Heart right ventricle (tissue), 16 donors: Measurements from ENCODE around the gene PEX14. TPM values are rescaled to one million over a fixed set of nuclear protein-coding genes. Genes with fewer than 3 reads are reported as not detected.
A peak's percentile ranks its signal among the peaks of the same experiment; 100 is the strongest.

Source experiments
- ATAC-seq, 8 donors: fragments of 200-7000 bp; cut with Tn5 transposase; one replicate each; pipeline ENCODE4 v1.9.1; 2020; ENCODE audit warnings: mild to moderate bottlenecking in 8 of 8, moderate library complexity in 8 of 8, moderate number of reproducible peaks in 1 of 8
- DNase-seq, 2 donors: peaks; one replicate each; pipeline ENCODE4 v3.0.0-alpha.2; 2020
- H3K27ac ChIP-seq, 10 donors: fragments of 200-600 bp; sonication (generic) in 2 of 10; one replicate each; pipeline versions ENCODE4 v1.5.0 to v1.8.0; 2020 to 2022; ENCODE audit warnings: mild to moderate bottlenecking in 3 of 10
- H3K27me3 ChIP-seq, 7 donors: fragments of 200-600 bp; one replicate each; pipeline ENCODE4 v1.8.0; 2021 to 2022; ENCODE audit warnings: mild to moderate bottlenecking in 2 of 7
- H3K36me3 ChIP-seq, 9 donors: fragments of 200-600 bp; sonication (generic) in 1 of 9; one replicate each; pipeline versions ENCODE4 v1.5.0 to v1.8.0; 2020 to 2022; ENCODE audit warnings: mild to moderate bottlenecking in 2 of 9
- H3K4me1 ChIP-seq, 9 donors: fragments of 200-600 bp; sonication (generic) in 1 of 9; one replicate each; pipeline versions ENCODE4 v1.5.0 to v1.8.0; 2020 to 2022; ENCODE audit warnings: mild to moderate bottlenecking in 4 of 9
- H3K4me3 ChIP-seq, 10 donors: fragments of 200-600 bp; sonication (generic) in 2 of 10; one replicate each; pipeline versions ENCODE4 v1.5.0 to v1.8.0; 2020 to 2022; ENCODE audit warnings: mild to moderate bottlenecking in 7 of 10, moderate library complexity in 2 of 10
- H3K9me3 ChIP-seq, 11 donors: fragments of 200-600 bp in 10 of 11; sonication (generic) in 2 of 11; one replicate each; pipeline versions ENCODE4 v1.5.0 to v1.8.0; 2013 to 2022; ENCODE audit warnings: mild to moderate bottlenecking in 2 of 11, control low read depth in 1 of 11, moderate library complexity in 1 of 11
- CTCF ChIP-seq, 9 donors: fragments of 200-600 bp; sonication (generic) in 2 of 9; IDR thresholded peaks; one replicate each; pipeline versions ENCODE4 v1.5.0 to v1.8.0; 2021 to 2022; ENCODE audit warnings: antibody characterized with exemption in 9 of 9, mild to moderate bottlenecking in 5 of 9, moderate library complexity in 1 of 9
- WGBS, 2 donors: extraction: QIAGEN DNeasy Blood & Tissue Kit; methylation state at CpG; one replicate each; pipeline ENCODE4 v1.1.7; 2013; ENCODE audit warnings: inconsistent platforms in 1 of 2; 5-methylcytosine and 5-hydroxymethylcytosine counted together
- intact Hi-C, 10 donors: fragments of 100-400 bp; cut with DNase I; formaldehyde crosslinking; loops; one replicate each; pipeline versions ENCODE4 v1.11.1 to v1.14.2; 2022
- polyA plus RNA-seq, 2 donors: library from polyadenylated mRNA; stranded (reverse); fragments of 200-250 nt; gene quantifications; one replicate each; pipeline ENCODE4 v1.2.3, GENCODE V29; 2013
- total RNA-seq, 10 donors: library from RNA; stranded (reverse); fragmentation: NEBNext Ultra II Directional in 3 of 10; extraction: Animal tissue kit (Norgen Biotek cat#: 25700) in 3 of 10; gene quantifications; one replicate each; pipeline versions ENCODE4 v1.2.1 to v1.2.4, GENCODE V29; 2021 to 2023
- donor health status: Arrhythmogenic right ventricular cardiomyopathy.
- donor health status: ischemic (EF 13 %, LVEDD 7.1; RV severe dilation, severe dysfunction).
- donor health status: healthy with polysubstance abuse.
- donor health status: DM: no; HTN: yes; CAD: no.
- donor health status: DM: no; HTN: no; CAD: no.
- donor health status: ischemic (EF 25% LVEDD 6.9; RV normal size, moderate dysfunction).
- donor health status: ischemic (EF 25% LVEDD 5.7; RV mildly dilated, moderate dysfunction).
- donor health status: healthy.
- donor health status: DM: yes; HTN: yes; CAD: no.
- donor health status: Ischemic cardiomyopathy.
- donor health status: ischemic (EF 35%, LVEDD 5.7; RV mildly dilated, moderate dysfunction).
- donor health status: nonischemic (EF 11% LVEDD 7.7; RV severe dilation, severe dysfunction).
- donor health status: DM: yes; HTN: yes; CAD: no.
- donor health status: PGD.
- donor health status: ischemic (EF 29% LVEDD 5.4; RV normal size, mild dysfunction).
- donor health status: nonischemic (EF 23%, LVEDD 6.1; RV moderate dilation, normal function).

Gene PEX14
- total and polyA plus RNA-seq, 12 donors = 17.1 to 31.9 (median 21.1) TPM

- Histone ChIP-seq H3K4me1 (peaks cover 15 to 44% (median 25%) of the 10 kb centered on the region in 9 donors), H3K27me3 (peaks cover 0 to 26% (median 0%) of the 10 kb centered on the region in 7 donors), H3K27ac (no peak overlapping the region), H3K4me3 (no peak overlapping the region), H3K36me3 (peaks cover 0 to 45% (median 2%) of the 10 kb centered on the region in 9 donors), H3K9me3 (no peaks in the 10 kb centered on the region)
- intact Hi-C loops = loop anchor here in 2 of 10 donors (2.0 to 10.0 kb wide), 2 partner anchors 49 to 113 kb away; no protein-coding TSS in a partner anchor
- no peak for DNase-seq
- ATAC-seq = no peak
- no peak for TF ChIP-seq CTCF (IDR thresholded peaks at IDR 0.05)
- WGBS, 2 donors = 85 to 93% methylated on average over 9 of the region's 9 CpGs
These were observed 162.7 kb downstream of the PEX14 start for GRCh38 chr1:10637400-10637799.

- H3K27me3 ChIP-seq = peaks cover 0 to 26% (median 0%) of the 10 kb centered on the region in 7 donors
- peak overlapping the region in 9 of 10 donors; percentile 16 to 43 (median 29) for H3K4me3 ChIP-seq
- ATAC-seq (no peak), DNase-seq (no peak)
- H3K9me3 ChIP-seq = no peaks in the 10 kb centered on the region
- peaks cover 15 to 44% (median 25%) of the 10 kb centered on the region in 9 donors for H3K4me1 ChIP-seq
- intact Hi-C loops = loop anchor here in 2 of 10 donors (2.0 to 10.0 kb wide), 2 partner anchors 49 to 113 kb away; no protein-coding TSS in a partner anchor
- H3K27ac ChIP-seq = peak overlapping the region in 1 of 10 donors; percentile 5
- no peak for TF ChIP-seq CTCF (IDR thresholded peaks at IDR 0.05)
- H3K36me3 ChIP-seq = peaks cover 0 to 50% (median 6%) of the 10 kb centered on the region in 9 donors
- WGBS, 2 donors = 58 to 61% methylated on average over 29 of the region's 29 CpGs
These were observed 163.2 kb downstream of the PEX14 start for GRCh38 chr1:10637834-10638558.

- TF ChIP-seq CTCF (IDR thresholded peaks at IDR 0.05) = no peak
- peak overlapping the region in 1 of 10 donors; percentile 5 for H3K27ac ChIP-seq
- 51 to 58% methylated on average over 38 to 56 of the region's 57 CpGs for WGBS, 2 donors
- H3K27me3 ChIP-seq = peaks cover 0 to 26% (median 0%) of the 10 kb centered on the region in 7 donors
- intact Hi-C loops = loop anchor here in 1 of 10 donors (10.0 kb wide), 1 partner anchor 114 kb away; no protein-coding TSS in a partner anchor
- peaks cover 0 to 54% (median under 1%) of the 10 kb centered on the region in 9 donors for H3K36me3 ChIP-seq
- H3K4me1 ChIP-seq = peaks cover 15 to 44% (median 25%) of the 10 kb centered on the region in 9 donors
- DNase-seq (no peak), ATAC-seq (no peak)
- H3K4me3 ChIP-seq = peak overlapping the region in 9 of 10 donors; percentile 16 to 43 (median 29)
- H3K9me3 ChIP-seq = no peaks in the 10 kb centered on the region
These were observed 163.8 kb downstream of the PEX14 start for GRCh38 chr1:10638559-10639005.

DNA sequence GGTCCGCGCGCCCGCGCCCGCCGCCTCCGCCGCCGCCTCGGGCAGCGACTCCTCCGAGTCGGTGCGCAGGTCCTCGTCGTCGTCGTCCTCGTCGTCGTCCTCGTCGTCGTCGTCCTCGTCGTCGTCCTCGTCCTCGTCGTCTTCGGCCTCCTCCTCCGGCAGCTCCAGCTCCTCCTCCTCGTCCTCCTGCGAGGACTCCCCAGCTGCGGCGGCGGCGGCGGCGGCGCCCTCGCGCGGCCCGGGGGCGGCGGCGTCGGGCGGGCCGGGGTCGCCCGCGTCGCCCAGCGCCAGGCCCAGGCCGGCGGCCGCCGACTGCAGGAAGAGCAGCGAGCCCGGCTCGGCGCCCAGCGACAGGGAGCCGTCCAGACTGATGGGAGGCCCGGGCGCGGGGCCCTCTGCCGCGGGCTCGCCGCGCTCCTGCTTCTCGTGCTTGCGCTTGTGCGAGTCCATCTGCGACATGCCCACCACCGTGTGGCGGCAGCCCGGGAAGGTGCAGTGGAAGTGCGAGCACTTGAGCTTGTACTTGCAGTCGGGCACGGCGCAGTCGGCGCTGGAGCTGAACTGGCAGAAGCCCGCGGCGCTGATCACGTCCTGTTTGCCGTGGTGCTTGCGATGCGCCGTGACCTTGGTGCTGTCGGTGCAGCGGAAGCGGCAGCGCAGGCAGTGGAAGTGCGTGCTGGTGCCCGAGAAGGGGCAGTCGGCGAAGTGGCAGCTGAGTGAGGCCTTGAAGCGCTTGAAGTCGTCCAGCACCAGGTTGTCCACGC lies 164.4 kb downstream of the PEX14 start:
- Histone ChIP-seq H3K27me3 (peaks cover 0 to 26% (median 0%) of the 10 kb centered on the region in 7 donors), H3K4me3 (no peak overlapping the region), H3K9me3 (no peaks in the 10 kb centered on the region), H3K4me1 (peaks cover 15 to 43% (median 25%) of the 10 kb centered on the region in 9 donors), H3K27ac (no peak overlapping the region), H3K36me3 (peaks cover 0 to 60% (median 0%) of the 10 kb centered on the region in 9 donors)
- no peak for TF ChIP-seq CTCF (IDR thresholded peaks at IDR 0.05)
- intact Hi-C loops = loop anchor here in 1 of 10 donors (10.0 kb wide), 1 partner anchor 114 kb away; no protein-coding TSS in a partner anchor
- DNase-seq (peak in 1 of 2 donors; percentile 9), ATAC-seq (no peak)
- WGBS, 2 donors = 60 to 61% methylated on average over 69 to 105 of the region's 108 CpGs
